ENCODE data around the gene PRDM16.

Gene PRDM16

GRCh38 chr1:3128431-3129132 lies 59.6 kb downstream of the PRDM16 start:
- no peak for DNase-seq

- no peak for DNase-seq
Measured at GRCh38 chr1:3129133-3129490, 60.1 kb downstream of the PRDM16 start.

GRCh38 chr1:3130268-3130667 lies 61.3 kb downstream of the PRDM16 start:
- DNase-seq, result no peak

GRCh38 chr1:3132660-3133059 lies 63.7 kb downstream of the PRDM16 start:
- DNase-seq, result no peak

- DNase-seq, result peak; percentile 56
Measured at GRCh38 chr1:3133686-3134085, 64.7 kb downstream of the PRDM16 start.

GRCh38 chr1:3134381-3135072 lies 65.5 kb downstream of the PRDM16 start:
- no peak for DNase-seq

GRCh38 chr1:3135073-3135702 lies 66.2 kb downstream of the PRDM16 start:
- DNase-seq, result peak; percentile 56

GRCh38 chr1:3135744-3136455 lies 66.9 kb downstream of the PRDM16 start:
- no peak for DNase-seq

GRCh38 chr1:3136532-3136931 lies 67.5 kb downstream of the PRDM16 start:
- DNase-seq, result no peak

GRCh38 chr1:3137111-3138100 lies 68.4 kb downstream of the PRDM16 start:
- DNase-seq, result no peak

GRCh38 chr1:3138623-3139151 lies 69.7 kb downstream of the PRDM16 start:
- no peak for DNase-seq

- no peak for DNase-seq
Measured at GRCh38 chr1:3139451-3139852, 70.4 kb downstream of the PRDM16 start.

GRCh38 chr1:3139871-3140361 lies 70.9 kb downstream of the PRDM16 start:
- no peak for DNase-seq

GRCh38 chr1:3140437-3140836 lies 71.4 kb downstream of the PRDM16 start:
- DNase-seq, result no peak

GRCh38 chr1:3141129-3141528 lies 72.1 kb downstream of the PRDM16 start:
- no peak for DNase-seq

- no peak for DNase-seq
Measured at GRCh38 chr1:3141836-3142235, 72.8 kb downstream of the PRDM16 start.

GRCh38 chr1:3142236-3142635 lies 73.2 kb downstream of the PRDM16 start:
- DNase-seq, result no peak

GRCh38 chr1:3142751-3143150 lies 73.7 kb downstream of the PRDM16 start:
- DNase-seq, result no peak

GRCh38 chr1:3145532-3146325 lies 76.7 kb downstream of the PRDM16 start:
- no peak for DNase-seq

- DNase-seq, result no peak
Measured at GRCh38 chr1:3146458-3146857, 77.5 kb downstream of the PRDM16 start.

GRCh38 chr1:3146907-3147306 lies 77.9 kb downstream of the PRDM16 start:
- no peak for DNase-seq
